ENCODE results near the gene ANKMY1. TPM values are rescaled to one million over a fixed set of nuclear protein-coding genes. Genes with fewer than 3 reads are reported as not detected.

Gene ANKMY1
- total RNA-seq, 2 donors from 2014 or later: 12.3 to 18.1 TPM

DNA sequence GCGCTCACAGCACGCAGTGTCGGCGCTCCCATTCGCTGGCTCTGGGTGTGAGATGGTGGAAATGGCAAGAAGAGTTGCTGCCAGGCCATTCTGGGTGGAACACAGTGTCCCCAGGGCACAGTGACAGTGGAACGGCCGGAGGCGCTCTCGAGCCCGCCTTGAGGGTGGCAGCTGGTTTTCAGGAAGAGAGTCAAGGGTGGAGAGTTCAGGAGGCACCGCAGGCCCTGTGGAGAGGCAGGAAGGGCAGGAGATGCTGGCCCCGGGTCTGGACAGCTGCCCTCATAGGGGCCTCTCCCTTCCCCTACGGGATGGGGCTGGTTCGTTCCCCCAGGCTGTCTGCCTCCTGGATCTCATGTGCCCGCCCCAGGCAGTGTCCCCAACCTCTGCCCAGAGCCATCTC, 109.9 kb downstream of the ANKMY1 start:
- no peak overlapping the region for H3K4me3 ChIP-seq
- TF ChIP-seq, protein P1, sequence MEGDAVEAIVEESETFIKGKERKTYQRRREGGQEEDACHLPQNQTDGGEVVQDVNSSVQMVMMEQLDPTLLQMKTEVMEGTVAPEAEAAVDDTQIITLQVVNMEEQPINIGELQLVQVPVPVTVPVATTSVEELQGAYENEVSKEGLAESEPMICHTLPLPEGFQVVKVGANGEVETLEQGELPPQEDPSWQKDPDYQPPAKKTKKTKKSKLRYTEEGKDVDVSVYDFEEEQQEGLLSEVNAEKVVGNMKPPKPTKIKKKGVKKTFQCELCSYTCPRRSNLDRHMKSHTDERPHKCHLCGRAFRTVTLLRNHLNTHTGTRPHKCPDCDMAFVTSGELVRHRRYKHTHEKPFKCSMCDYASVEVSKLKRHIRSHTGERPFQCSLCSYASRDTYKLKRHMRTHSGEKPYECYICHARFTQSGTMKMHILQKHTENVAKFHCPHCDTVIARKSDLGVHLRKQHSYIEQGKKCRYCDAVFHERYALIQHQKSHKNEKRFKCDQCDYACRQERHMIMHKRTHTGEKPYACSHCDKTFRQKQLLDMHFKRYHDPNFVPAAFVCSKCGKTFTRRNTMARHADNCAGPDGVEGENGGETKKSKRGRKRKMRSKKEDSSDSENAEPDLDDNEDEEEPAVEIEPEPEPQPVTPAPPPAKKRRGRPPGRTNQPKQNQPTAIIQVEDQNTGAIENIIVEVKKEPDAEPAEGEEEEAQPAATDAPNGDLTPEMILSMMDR (IDR thresholded peaks at IDR 0.05): no peak
- intact Hi-C loops (cut with DNase I): no loop called here

DNA sequence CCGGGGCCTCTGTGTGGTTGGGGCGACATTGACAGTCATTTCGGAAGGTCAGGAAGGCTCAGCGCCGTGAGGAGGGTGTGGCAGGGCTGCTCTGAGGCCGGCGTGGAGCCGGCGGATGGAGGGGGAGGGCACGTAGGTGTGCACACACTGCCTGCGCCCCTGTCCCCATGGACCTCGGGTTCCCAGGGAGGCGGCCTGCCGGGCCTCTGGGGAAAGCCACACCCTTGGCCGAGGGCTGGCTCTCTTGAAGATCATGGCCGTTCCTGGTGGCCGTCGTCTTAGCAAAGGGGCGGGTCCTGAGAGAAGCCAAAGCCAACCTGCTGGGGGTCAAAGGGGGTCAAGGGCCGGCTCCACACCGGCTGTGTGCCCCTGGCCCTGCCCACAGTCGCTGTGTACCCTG, 110.5 kb downstream of the ANKMY1 start:
- DNase-seq: no peak
- no peak overlapping the region for H3K9ac ChIP-seq (ENCODE audit: low read depth in 2 of 2, low read length in 2 of 2)

More for the DNA sequence above, 109.9 kb downstream of the ANKMY1 start:
- DNase-seq: no peak
- Histone ChIP-seq H3K9me3 (no peaks in the 10 kb centered on the region), H3K4me1 (no peaks in the 10 kb centered on the region), H3K27ac (no peak overlapping the region), H3K36me3 (no peaks in the 10 kb centered on the region), H3K27me3 (peaks cover 8% of the 10 kb centered on the region), H3K9ac (ENCODE audit: low read depth in 2 of 2, low read length in 2 of 2) (no peak overlapping the region)

DNA sequence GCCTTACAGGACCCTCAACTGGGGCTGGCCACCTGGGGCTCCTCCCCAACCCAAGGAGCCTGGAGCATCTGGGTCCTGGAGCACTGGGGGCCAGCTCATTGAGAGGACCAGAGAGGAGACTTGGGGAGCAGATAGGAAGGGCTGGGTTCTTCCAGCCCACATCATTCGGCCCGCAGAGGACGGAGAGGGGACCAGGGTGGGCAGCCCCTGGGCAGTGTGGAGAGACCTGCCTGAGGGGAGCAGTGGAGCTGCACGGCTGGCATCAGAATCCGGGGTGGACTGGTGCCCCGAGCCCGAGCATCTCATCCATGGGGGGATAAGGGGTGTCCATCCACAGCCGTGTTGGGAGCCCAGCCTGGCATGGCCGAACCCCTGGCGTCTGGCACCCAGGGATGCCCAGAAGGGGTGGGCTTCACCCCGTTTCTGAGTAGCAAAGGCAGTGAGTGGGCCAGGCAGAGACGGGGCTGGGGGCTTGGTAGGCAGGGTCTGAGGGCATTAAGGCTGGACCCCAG, 111.1 kb downstream of the ANKMY1 start:
- Histone ChIP-seq H3K36me3 (no peaks in the 10 kb centered on the region), H3K4me1 (no peaks in the 10 kb centered on the region), H3K9me3 (no peaks in the 10 kb centered on the region), H3K27me3 (peaks cover 5% of the 10 kb centered on the region), H3K27ac (no peak overlapping the region), H3K4me3 (no peak overlapping the region), H3K9ac (ENCODE audit: low read depth in 2 of 2, low read length in 2 of 2) (no peak overlapping the region)
- intact Hi-C loops (cut with DNase I): no loop called here
- no peak for DNase-seq
- TF ChIP-seq, protein P1 (IDR thresholded peaks at IDR 0.05): no peak

More for the DNA sequence above, 110.5 kb downstream of the ANKMY1 start:
- H3K36me3 ChIP-seq: no peaks in the 10 kb centered on the region
- peaks cover 8% of the 10 kb centered on the region for H3K27me3 ChIP-seq
- intact Hi-C loops (cut with DNase I): no loop called here
- H3K27ac ChIP-seq: no peak overlapping the region
- H3K4me3 ChIP-seq: no peak overlapping the region
- no peaks in the 10 kb centered on the region for H3K9me3 ChIP-seq
- TF ChIP-seq, protein P1 (IDR thresholded peaks at IDR 0.05): no peak
- no peaks in the 10 kb centered on the region for H3K4me1 ChIP-seq

DNA sequence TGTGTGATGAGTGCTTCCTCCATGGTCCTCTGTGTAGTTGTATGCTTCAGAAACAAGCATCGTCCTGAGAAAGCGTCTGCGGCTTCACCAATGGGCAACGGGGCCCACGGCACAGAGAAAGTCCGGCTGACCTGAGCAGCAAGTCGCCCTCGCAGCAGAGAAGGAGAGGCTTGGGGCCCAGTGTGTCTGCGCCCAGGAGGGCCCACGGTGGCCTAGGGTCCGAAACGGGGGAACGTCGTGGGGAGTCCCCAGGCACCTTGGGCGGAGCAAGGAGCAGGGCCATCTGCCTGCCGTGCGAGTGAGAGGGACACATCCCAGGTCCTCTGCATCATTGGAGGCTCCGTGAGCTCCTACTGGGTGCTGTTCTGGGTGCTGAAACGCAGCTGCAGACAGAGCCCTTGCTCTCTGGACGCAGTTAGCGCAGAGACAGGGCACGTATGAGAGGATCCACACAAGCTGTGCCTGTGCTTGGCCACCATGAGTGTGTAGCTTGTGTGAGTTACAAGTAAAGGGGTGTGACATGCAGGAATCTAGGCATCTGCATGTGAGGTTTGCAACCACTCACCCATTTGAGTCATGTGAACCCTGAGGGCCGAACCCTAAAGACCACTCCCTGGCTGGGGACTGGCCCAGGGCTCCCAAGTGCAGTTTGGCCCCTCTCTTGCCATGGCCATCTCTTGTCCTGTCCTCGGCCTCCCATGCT, 111.7 kb downstream of the ANKMY1 start:
- TF ChIP-seq, protein P1 (IDR thresholded peaks at IDR 0.05): no peak
- Histone ChIP-seq H3K4me1 (no peaks in the 10 kb centered on the region), H3K27me3 (no peaks in the 10 kb centered on the region), H3K9me3 (no peaks in the 10 kb centered on the region), H3K27ac (no peak overlapping the region), H3K36me3 (no peaks in the 10 kb centered on the region), H3K4me3 (no peak overlapping the region), H3K9ac (ENCODE audit: low read depth in 2 of 2, low read length in 2 of 2) (no peak overlapping the region)
- intact Hi-C loops (cut with DNase I): no loop called here
- DNase-seq: no peak

DNA sequence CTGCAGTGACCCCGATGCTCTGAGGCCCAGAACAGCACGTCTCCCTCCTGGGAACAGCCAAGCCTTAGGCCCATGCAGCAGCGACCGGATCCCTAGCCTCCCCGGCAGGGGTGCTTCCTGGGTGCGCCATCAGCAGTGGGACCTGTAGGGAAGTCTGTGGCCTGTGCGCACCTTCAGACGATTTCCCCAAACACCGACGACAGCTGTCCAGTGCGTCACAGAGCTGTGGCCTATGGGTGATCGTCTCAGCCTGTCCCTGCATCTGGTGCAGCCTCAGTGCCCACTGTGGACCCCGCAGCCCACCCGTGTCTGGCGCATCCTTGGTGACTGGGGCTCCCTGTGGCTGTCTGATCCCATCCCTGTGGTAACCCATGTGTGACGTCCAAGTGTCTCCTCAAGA, 113.3 kb downstream of the ANKMY1 start:
- Histone ChIP-seq H3K9me3 (no peaks in the 10 kb centered on the region), H3K4me1 (no peaks in the 10 kb centered on the region), H3K27me3 (no peaks in the 10 kb centered on the region), H3K36me3 (no peaks in the 10 kb centered on the region), H3K4me3 (no peak overlapping the region), H3K9ac (ENCODE audit: low read depth in 2 of 2, low read length in 2 of 2) (no peak overlapping the region), H3K27ac (no peak overlapping the region)
- DNase-seq: no peak
- TF ChIP-seq, protein P1 (IDR thresholded peaks at IDR 0.05): no peak
- intact Hi-C loops (cut with DNase I): no loop called here

All from colonic mucosa (tissue), 4 donors.